HEK293 (cell line): ENCODE results near the gene HPRT1.
A peak's percentile ranks its signal among the peaks of the same experiment; 100 is the strongest.

Source experiments
- CTCF ChIA-PET: fragments of 350-600 bp; formaldehyde crosslinking; extraction: SDS; loops from one replicate; lab custom pipeline; 2021; ENCODE audit warnings: antibody characterized with exemption; lab: Yijun Ruan, JAX
- POLR2A ChIA-PET: fragments of 300-600 bp; formaldehyde crosslinking; extraction: SDS; loops from one replicate; lab custom pipeline; 2020; ENCODE audit warnings: antibody characterized with exemption, inconsistent platforms; lab: Yijun Ruan, JAX
- H3K27ac ChIP-seq: fragments of 200-500 bp; sonication (Bioruptor generic); 2 replicates; pipeline ENCODE4 v1.5.1; 2014; ENCODE audit warnings: low read depth, low read length, control low read depth, inconsistent platforms; ENCODE audit errors: extremely low read depth
- H3K36me3 ChIP-seq, 2 experiments: fragments of 200-500 bp in 1 of 2; sonication (Bioruptor generic) in 1 of 2; 1 replicate in 1 of 2; 2 replicates in 1 of 2; pipeline ENCODE4 v1.5.1; 2014 to 2017; ENCODE audit warnings: inconsistent platforms in 2 of 2, low read length in 2 of 2; ENCODE audit not compliant: control insufficient read depth in 2 of 2, insufficient read depth in 1 of 2
- H3K4me1 ChIP-seq: fragments of 200-500 bp; sonication (Bioruptor generic); 2 replicates; pipeline ENCODE4 v1.5.1; 2014; ENCODE audit warnings: mild to moderate bottlenecking, low read length, inconsistent platforms; ENCODE audit not compliant: control insufficient read depth, insufficient read depth
- H3K4me3 ChIP-seq: 2 replicates; pipeline ENCODE4 v1.5.1; 2011; ENCODE audit warnings: low read depth, mild to moderate bottlenecking, control low read depth, low read length, moderate library complexity
- H3K9me3 ChIP-seq: fragments of 200-500 bp; sonication (Bioruptor generic); 2 replicates; pipeline ENCODE4 v1.5.1; 2014; ENCODE audit warnings: low read depth, low read length, inconsistent platforms; ENCODE audit not compliant: control insufficient read depth, insufficient read depth
- HOXD13 ChIP-seq: sonication (generic); formaldehyde crosslinking; IDR thresholded peaks from 2 replicates; pipeline ENCODE4 v1.8.0; 2022; ENCODE audit warnings: missing genetic modification reagents, borderline replicate concordance
- KLF8 ChIP-seq: fragments of 450-650 bp; formaldehyde crosslinking; IDR thresholded peaks from 2 replicates; pipeline ENCODE4 v1.5.1; 2016; ENCODE audit warnings: missing biosample characterization, missing genetic modification characterization
- OSR2 ChIP-seq: fragments of 450-650 bp; formaldehyde crosslinking; IDR thresholded peaks from 2 replicates; pipeline ENCODE4 v1.5.1; 2016; ENCODE audit warnings: missing biosample characterization, missing genetic modification characterization
- SP3 ChIP-seq: fragments of 450-650 bp; formaldehyde crosslinking; IDR thresholded peaks from 2 replicates; pipeline ENCODE4 v1.5.1; 2016; ENCODE audit warnings: missing biosample characterization, missing genetic modification characterization
- WT1 ChIP-seq: fragments of 450-650 bp; formaldehyde crosslinking; IDR thresholded peaks from 2 replicates; pipeline ENCODE4 v1.5.1; 2016; ENCODE audit warnings: missing biosample characterization, missing genetic modification characterization
- ZBTB21 ChIP-seq: fragments of 450-650 bp; formaldehyde crosslinking; IDR thresholded peaks from 2 replicates; pipeline ENCODE4 v1.5.1; 2017; ENCODE audit warnings: missing biosample characterization, missing genetic modification characterization
- ZFP37 ChIP-seq: fragments of 450-650 bp; formaldehyde crosslinking; IDR thresholded peaks from 2 replicates; pipeline ENCODE4 v1.5.1; 2016; ENCODE audit warnings: missing biosample characterization, missing genetic modification characterization
- ZNF19 ChIP-seq: fragments of 450-650 bp; formaldehyde crosslinking; IDR thresholded peaks from 2 replicates; pipeline ENCODE4; 2016; ENCODE audit warnings: missing biosample characterization, missing genetic modification characterization, low read depth
- ZNF2 ChIP-seq: fragments of 450-650 bp; formaldehyde crosslinking; IDR thresholded peaks from 2 replicates; pipeline ENCODE4 v1.5.1; 2016; ENCODE audit warnings: missing biosample characterization, missing genetic modification characterization
- ZNF335 ChIP-seq: fragments of 450-650 bp; formaldehyde crosslinking; conservative IDR thresholded peaks from 2 replicates; pipeline ENCODE4 v1.5.1; 2016; ENCODE audit warnings: missing biosample characterization, missing genetic modification characterization
- ZNF391 ChIP-seq: fragments of 450-650 bp; formaldehyde crosslinking; IDR thresholded peaks from 2 replicates; pipeline ENCODE4 v1.5.1; 2016; ENCODE audit warnings: low read depth, missing biosample characterization, missing genetic modification characterization, borderline replicate concordance
- ZNF521 ChIP-seq: fragments of 450-650 bp; formaldehyde crosslinking; IDR thresholded peaks from 2 replicates; pipeline ENCODE4 v1.5.1; 2017; ENCODE audit warnings: missing biosample characterization, mild to moderate bottlenecking, missing genetic modification characterization
- ZNF701 ChIP-seq: fragments of 450-650 bp; formaldehyde crosslinking; IDR thresholded peaks from 2 replicates; pipeline ENCODE4 v1.5.1; 2016; ENCODE audit warnings: missing biosample characterization, missing genetic modification characterization
- ZNF776 ChIP-seq: fragments of 450-650 bp; formaldehyde crosslinking; IDR thresholded peaks from 2 replicates; pipeline ENCODE4 v1.5.0; 2017; ENCODE audit warnings: missing biosample characterization, missing genetic modification characterization, borderline replicate concordance
- ZNF792 ChIP-seq: fragments of 450-650 bp; formaldehyde crosslinking; IDR thresholded peaks from 2 replicates; pipeline ENCODE4 v1.5.1; 2016; ENCODE audit warnings: missing biosample characterization, missing genetic modification characterization
- TF ChIP-seq, protein P1 (sequence below): fragments of 450-650 bp; formaldehyde crosslinking; optimal IDR thresholded peaks from 2 replicates; pipeline ENCODE3; 2016; ENCODE audit warnings: missing biosample characterization, mild to moderate bottlenecking, missing genetic modification characterization
- TF ChIP-seq, protein P2 (sequence below): fragments of 450-650 bp; formaldehyde crosslinking; IDR thresholded peaks from 2 replicates; pipeline ENCODE4 v1.5.1; 2016; ENCODE audit warnings: missing biosample characterization, missing genetic modification characterization
- TF ChIP-seq, protein P3 (sequence below): IDR thresholded peaks from 2 replicates; pipeline ENCODE4 v1.6.1; 2011; ENCODE audit warnings: mild to moderate bottlenecking, low read depth, low read length, borderline replicate concordance
- TF ChIP-seq, protein P4 (sequence below): fragments of 450-650 bp; formaldehyde crosslinking; IDR thresholded peaks from 2 replicates; pipeline ENCODE4 v1.5.1; 2016; ENCODE audit warnings: missing biosample characterization, missing genetic modification characterization
- TF ChIP-seq, protein P5 (sequence below): fragments of 450-650 bp; formaldehyde crosslinking; conservative IDR thresholded peaks from 2 replicates; pipeline ENCODE4 v1.5.1; 2016; ENCODE audit warnings: low read depth, missing biosample characterization, missing genetic modification characterization
- TF ChIP-seq, protein P6 (sequence below): fragments of 450-650 bp; formaldehyde crosslinking; IDR thresholded peaks from 2 replicates; pipeline ENCODE4 v1.5.1; 2016; ENCODE audit warnings: missing biosample characterization, missing genetic modification characterization, low read depth
- TF ChIP-seq, protein P7 (sequence below): fragments of 450-650 bp; formaldehyde crosslinking; IDR thresholded peaks from 2 replicates; pipeline ENCODE4 v1.5.1; 2016; ENCODE audit warnings: missing biosample characterization, missing genetic modification characterization

The HPRT1 gene

DNA sequence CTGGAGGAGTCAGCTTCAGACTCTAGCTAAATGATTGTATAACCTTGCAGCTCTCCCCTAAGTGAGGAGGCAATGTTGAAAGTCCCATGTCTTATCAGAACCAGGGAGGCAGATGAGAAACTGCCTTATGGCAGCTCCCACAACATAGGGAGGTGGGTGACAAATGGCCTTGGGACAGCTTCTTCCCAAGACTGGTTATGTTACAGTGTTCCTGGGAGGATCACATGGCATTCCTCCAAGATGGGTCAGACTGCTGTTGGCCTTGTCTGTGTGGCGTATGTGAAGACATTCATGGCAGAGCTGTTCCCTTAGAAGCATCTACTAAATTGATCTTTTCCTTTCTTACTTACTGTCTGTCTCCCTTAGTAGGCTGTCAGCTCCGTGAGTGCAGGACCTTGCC, 42.0 kb downstream of the HPRT1 start:
- ChIA-PET CTCF (interaction anchor here (1.1 to 1.3 kb wide), 2 partner anchors 18 to 19 kb away, joined by 5 read pairs; no protein-coding TSS in a partner anchor), POLR2A (no interaction called here)
- peaks cover 17 to 23% of the 10 kb centered on the region in 2 experiments for H3K36me3 ChIP-seq

DNA sequence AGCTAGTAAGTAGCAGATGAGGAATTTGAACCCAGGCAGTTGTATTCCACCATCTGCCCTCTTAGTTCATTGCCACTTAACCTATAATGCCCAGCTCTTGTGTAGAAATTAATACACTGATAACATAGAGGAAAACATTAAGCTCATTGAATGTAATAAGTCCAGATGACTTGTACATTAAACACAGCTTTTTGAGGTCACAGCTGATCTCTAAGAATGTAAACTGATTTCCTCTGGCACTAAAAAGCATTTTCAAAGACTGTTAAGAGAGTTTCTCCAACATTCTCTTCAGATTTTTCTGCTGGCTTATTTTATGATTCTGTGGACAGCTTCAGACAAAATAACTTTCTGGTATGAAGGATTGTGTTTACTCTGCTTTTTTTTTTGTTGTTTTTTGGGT, 42.7 kb downstream of the HPRT1 start:
- H3K36me3 ChIP-seq: peaks cover 17 to 23% of the 10 kb centered on the region in 2 experiments
- no peak overlapping the region for H3K27ac ChIP-seq
- no peaks in the 10 kb centered on the region for H3K9me3 ChIP-seq
- no peaks in the 10 kb centered on the region for H3K4me1 ChIP-seq
- no peak overlapping the region for H3K4me3 ChIP-seq
- POLR2A ChIA-PET: no interaction called here
- CTCF ChIA-PET: interaction anchor here (0.6 to 1.3 kb wide), 5 partner anchors 12 to 1529 kb away, joined by 3 to 5 read pairs (median 4); no protein-coding TSS in a partner anchor
- TF ChIP-seq, protein P1, sequence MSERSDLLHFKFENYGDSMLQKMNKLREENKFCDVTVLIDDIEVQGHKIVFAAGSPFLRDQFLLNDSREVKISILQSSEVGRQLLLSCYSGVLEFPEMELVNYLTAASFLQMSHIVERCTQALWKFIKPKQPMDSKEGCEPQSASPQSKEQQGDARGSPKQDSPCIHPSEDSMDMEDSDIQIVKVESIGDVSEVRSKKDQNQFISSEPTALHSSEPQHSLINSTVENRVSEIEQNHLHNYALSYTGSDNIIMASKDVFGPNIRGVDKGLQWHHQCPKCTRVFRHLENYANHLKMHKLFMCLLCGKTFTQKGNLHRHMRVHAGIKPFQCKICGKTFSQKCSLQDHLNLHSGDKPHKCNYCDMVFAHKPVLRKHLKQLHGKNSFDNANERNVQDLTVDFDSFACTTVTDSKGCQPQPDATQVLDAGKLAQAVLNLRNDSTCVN: no peak
- no peak for TF ChIP-seq SP3 (tag by site-specific recombination)
- TF ChIP-seq, protein P2, sequence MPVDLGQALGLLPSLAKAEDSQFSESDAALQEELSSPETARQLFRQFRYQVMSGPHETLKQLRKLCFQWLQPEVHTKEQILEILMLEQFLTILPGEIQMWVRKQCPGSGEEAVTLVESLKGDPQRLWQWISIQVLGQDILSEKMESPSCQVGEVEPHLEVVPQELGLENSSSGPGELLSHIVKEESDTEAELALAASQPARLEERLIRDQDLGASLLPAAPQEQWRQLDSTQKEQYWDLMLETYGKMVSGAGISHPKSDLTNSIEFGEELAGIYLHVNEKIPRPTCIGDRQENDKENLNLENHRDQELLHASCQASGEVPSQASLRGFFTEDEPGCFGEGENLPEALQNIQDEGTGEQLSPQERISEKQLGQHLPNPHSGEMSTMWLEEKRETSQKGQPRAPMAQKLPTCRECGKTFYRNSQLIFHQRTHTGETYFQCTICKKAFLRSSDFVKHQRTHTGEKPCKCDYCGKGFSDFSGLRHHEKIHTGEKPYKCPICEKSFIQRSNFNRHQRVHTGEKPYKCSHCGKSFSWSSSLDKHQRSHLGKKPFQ (tag by site-specific recombination): no peak
- no peak for TF ChIP-seq ZNF776 (tag by site-specific recombination)
- TF ChIP-seq, protein P3, sequence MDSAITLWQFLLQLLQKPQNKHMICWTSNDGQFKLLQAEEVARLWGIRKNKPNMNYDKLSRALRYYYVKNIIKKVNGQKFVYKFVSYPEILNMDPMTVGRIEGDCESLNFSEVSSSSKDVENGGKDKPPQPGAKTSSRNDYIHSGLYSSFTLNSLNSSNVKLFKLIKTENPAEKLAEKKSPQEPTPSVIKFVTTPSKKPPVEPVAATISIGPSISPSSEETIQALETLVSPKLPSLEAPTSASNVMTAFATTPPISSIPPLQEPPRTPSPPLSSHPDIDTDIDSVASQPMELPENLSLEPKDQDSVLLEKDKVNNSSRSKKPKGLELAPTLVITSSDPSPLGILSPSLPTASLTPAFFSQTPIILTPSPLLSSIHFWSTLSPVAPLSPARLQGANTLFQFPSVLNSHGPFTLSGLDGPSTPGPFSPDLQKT: no peak
- no peak for TF ChIP-seq ZNF19 (tag by site-specific recombination)
- no peak for TF ChIP-seq ZNF335 (tag by site-specific recombination)
- TF ChIP-seq, protein P4, sequence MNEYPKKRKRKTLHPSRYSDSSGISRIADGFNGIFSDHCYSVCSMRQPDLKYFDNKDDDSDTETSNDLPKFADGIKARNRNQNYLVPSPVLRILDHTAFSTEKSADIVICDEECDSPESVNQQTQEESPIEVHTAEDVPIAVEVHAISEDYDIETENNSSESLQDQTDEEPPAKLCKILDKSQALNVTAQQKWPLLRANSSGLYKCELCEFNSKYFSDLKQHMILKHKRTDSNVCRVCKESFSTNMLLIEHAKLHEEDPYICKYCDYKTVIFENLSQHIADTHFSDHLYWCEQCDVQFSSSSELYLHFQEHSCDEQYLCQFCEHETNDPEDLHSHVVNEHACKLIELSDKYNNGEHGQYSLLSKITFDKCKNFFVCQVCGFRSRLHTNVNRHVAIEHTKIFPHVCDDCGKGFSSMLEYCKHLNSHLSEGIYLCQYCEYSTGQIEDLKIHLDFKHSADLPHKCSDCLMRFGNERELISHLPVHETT: no peak
- TF ChIP-seq HOXD13 (CRISPR knock-in tag): no peak
- TF ChIP-seq, protein P5, sequence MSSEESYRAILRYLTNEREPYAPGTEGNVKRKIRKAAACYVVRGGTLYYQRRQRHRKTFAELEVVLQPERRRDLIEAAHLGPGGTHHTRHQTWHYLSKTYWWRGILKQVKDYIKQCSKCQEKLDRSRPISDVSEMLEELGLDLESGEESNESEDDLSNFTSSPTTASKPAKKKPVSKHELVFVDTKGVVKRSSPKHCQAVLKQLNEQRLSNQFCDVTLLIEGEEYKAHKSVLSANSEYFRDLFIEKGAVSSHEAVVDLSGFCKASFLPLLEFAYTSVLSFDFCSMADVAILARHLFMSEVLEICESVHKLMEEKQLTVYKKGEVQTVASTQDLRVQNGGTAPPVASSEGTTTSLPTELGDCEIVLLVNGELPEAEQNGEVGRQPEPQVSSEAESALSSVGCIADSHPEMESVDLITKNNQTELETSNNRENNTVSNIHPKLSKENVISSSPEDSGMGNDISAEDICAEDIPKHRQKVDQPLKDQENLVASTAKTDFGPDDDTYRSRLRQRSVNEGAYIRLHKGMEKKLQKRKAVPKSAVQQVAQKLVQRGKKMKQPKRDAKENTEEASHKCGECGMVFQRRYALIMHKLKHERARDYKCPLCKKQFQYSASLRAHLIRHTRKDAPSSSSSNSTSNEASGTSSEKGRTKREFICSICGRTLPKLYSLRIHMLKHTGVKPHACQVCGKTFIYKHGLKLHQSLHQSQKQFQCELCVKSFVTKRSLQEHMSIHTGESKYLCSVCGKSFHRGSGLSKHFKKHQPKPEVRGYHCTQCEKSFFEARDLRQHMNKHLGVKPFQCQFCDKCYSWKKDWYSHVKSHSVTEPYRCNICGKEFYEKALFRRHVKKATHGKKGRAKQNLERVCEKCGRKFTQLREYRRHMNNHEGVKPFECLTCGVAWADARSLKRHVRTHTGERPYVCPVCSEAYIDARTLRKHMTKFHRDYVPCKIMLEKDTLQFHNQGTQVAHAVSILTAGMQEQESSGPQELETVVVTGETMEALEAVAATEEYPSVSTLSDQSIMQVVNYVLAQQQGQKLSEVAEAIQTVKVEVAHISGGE (tag by site-specific recombination): no peak
- TF ChIP-seq, protein P6, sequence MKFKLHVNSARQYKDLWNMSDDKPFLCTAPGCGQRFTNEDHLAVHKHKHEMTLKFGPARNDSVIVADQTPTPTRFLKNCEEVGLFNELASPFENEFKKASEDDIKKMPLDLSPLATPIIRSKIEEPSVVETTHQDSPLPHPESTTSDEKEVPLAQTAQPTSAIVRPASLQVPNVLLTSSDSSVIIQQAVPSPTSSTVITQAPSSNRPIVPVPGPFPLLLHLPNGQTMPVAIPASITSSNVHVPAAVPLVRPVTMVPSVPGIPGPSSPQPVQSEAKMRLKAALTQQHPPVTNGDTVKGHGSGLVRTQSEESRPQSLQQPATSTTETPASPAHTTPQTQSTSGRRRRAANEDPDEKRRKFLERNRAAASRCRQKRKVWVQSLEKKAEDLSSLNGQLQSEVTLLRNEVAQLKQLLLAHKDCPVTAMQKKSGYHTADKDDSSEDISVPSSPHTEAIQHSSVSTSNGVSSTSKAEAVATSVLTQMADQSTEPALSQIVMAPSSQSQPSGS (tag by site-specific recombination): no peak
- TF ChIP-seq ZNF701 (tag by site-specific recombination): no peak
- no peak for TF ChIP-seq ZNF391 (tag by site-specific recombination)
- TF ChIP-seq ZNF792: no peak
- TF ChIP-seq WT1 (tag by site-specific recombination): no peak
- no peak for TF ChIP-seq ZFP37 (tag by site-specific recombination)

More for the DNA sequence above, 42.0 kb downstream of the HPRT1 start:
- Histone ChIP-seq H3K4me3 (no peak overlapping the region), H3K4me1 (no peaks in the 10 kb centered on the region), H3K27ac (no peak overlapping the region), H3K9me3 (no peaks in the 10 kb centered on the region)
- no peak for TF ChIP-seq ZBTB21 (tag by site-specific recombination)
- TF ChIP-seq ZNF521 (tag by site-specific recombination): no peak
- TF ChIP-seq, protein P7, sequence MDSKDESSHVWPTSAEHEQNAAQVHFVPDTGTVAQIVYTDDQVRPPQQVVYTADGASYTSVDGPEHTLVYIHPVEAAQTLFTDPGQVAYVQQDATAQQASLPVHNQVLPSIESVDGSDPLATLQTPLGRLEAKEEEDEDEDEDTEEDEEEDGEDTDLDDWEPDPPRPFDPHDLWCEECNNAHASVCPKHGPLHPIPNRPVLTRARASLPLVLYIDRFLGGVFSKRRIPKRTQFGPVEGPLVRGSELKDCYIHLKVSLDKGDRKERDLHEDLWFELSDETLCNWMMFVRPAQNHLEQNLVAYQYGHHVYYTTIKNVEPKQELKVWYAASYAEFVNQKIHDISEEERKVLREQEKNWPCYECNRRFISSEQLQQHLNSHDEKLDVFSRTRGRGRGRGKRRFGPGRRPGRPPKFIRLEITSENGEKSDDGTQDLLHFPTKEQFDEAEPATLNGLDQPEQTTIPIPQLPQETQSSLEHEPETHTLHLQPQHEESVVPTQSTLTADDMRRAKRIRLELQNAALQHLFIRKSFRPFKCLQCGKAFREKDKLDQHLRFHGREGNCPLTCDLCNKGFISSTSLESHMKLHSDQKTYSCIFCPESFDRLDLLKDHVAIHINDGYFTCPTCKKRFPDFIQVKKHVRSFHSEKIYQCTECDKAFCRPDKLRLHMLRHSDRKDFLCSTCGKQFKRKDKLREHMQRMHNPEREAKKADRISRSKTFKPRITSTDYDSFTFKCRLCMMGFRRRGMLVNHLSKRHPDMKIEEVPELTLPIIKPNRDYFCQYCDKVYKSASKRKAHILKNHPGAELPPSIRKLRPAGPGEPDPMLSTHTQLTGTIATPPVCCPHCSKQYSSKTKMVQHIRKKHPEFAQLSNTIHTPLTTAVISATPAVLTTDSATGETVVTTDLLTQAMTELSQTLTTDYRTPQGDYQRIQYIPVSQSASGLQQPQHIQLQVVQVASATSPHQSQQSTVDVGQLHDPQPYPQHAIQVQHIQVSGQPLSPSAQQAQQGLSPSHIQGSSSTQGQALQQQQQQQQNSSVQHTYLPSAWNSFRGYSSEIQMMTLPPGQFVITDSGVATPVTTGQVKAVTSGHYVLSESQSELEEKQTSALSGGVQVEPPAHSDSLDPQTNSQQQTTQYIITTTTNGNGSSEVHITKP (tag by site-specific recombination): 0 out of 2 replicates have a peak, but pooled peaks have one; percentile 12
- TF ChIP-seq ZNF2 (tag by site-specific recombination): no peak
- no peak for TF ChIP-seq OSR2
- TF ChIP-seq KLF8 (tag by site-specific recombination): no peak
